Activated T-helper 1 cell treated with anti-CD3 and anti-CD28 coated beads, Interleukin-12 subunit alpha, Interleukin-12 subunit beta, Interleukin-2, Interleukin-4 antibody, amounts not matched to agents 30 ng/mL and 10 ng/mL and 1 ng/mL, durations not matched to agents 14 hours and 24 hours and 36 hours (primary cell): ENCODE data around the gene AGTPBP1. TPM values are rescaled to one million over a fixed set of nuclear protein-coding genes. Genes with fewer than 3 reads are reported as not detected.
"Not testable (repeated sequence)": the region's sequence is repeated elsewhere in the genome, so short reads cannot be mapped to it uniquely, and the experiment has no call there.

Experiments used
- DNase-seq: peaks from one replicate; pipeline ENCODE4 v3.0.0; 2021; ENCODE audit warnings: low spot score
- H3K27ac Mint-ChIP-seq: one replicate; pipeline ENCODE4 v1.8.0; 2021; ENCODE audit warnings: mild to moderate bottlenecking, mixed read lengths
- H3K27me3 Mint-ChIP-seq: one replicate; pipeline ENCODE4 v1.8.0; 2022; ENCODE audit warnings: mild to moderate bottlenecking, moderate library complexity, mixed read lengths; ENCODE audit not compliant: insufficient read depth
- H3K36me3 Mint-ChIP-seq: one replicate; pipeline ENCODE4 v1.8.0; 2021; ENCODE audit warnings: low read depth, mixed read lengths
- H3K4me1 Mint-ChIP-seq: one replicate; pipeline ENCODE4 v1.8.0; 2021; ENCODE audit warnings: low read depth, mixed read lengths
- H3K4me3 Mint-ChIP-seq: one replicate; pipeline ENCODE4 v1.8.0; 2021; ENCODE audit warnings: mild to moderate bottlenecking, moderate library complexity, mixed read lengths
- H3K9me3 Mint-ChIP-seq: one replicate; pipeline ENCODE4 v1.8.0; 2021; ENCODE audit warnings: mixed read lengths
- intact Hi-C: fragments of 100-400 bp; cut with micrococcal nuclease; formaldehyde crosslinking; loops from one replicate; pipeline ENCODE4 v1.15.1; 2024
- total RNA-seq: library from RNA; stranded (reverse); gene quantifications from 2 replicates; pipeline ENCODE4 v1.2.3, GENCODE V29; 2022

AGTPBP1 gene
- 23.5 and 26.2 TPM in 2 replicates for total RNA-seq

DNA sequence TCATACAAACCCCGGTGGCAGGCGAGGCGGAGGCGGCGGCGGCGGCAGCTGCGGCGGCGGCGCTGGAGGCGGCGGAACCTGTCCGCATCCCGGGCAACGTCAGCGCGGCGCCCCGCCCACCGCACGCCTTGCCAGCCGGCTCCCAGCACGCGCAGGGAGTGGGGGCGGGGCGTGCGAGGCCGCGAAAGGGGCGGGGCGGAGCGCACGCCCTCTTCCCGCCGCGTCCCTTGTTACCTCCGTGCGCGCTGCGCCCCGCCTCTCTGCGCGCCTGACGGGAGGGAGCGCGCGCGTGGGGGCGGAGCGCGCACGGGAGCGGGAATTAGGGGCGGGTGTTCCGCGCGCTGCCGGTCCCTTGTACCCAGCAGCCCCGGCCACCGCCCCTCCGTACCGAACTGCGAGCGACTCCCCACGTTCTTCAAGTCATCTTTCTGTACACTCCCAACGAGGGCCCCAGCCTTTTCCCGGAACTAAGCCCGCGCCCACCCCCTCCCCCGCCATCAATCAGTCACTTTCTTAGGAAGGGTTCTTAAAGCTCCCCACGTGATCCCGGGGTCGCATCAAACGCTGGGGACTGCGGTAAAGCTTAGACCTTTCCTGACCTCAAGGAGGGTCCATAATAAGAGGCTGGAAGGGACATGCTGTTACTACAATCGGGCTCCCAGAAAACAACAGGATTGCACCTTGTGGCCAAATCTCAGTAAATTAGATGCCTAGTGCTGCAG lies at the start of gene AGTPBP1:
Gene AGTPBP1, minus strand, starts transcription at position 80 of the 722 bp plus-strand sequence. CDS start 29,421 bp downstream, outside the sequence.
- H3K9me3 Mint-ChIP-seq, result no peaks in the 10 kb centered on the region
- peak; percentile 94 for DNase-seq
- peaks cover 7% of the 10 kb centered on the region for H3K27me3 Mint-ChIP-seq
- intact Hi-C loops, result loop anchor here (1.0 to 5.0 kb wide), 10 partner anchors 15 to 1821 kb away; partner anchors contain the start of genes GAS1, HNRNPK, KIF27 and NAA35
- peak within 1 kb of the TSS; percentile 98 for H3K4me3 Mint-ChIP-seq
- peaks cover 3% of the 10 kb centered on the region for H3K36me3 Mint-ChIP-seq
- H3K4me1 Mint-ChIP-seq, result peaks cover 37% of the 10 kb centered on the region
- H3K27ac Mint-ChIP-seq, result peak within 1 kb of the TSS; percentile 95

- not testable (repeated sequence) for H3K36me3 Mint-ChIP-seq, DNase-seq, H3K4me3 Mint-ChIP-seq, H3K9me3 Mint-ChIP-seq, H3K27ac Mint-ChIP-seq, H3K27me3 Mint-ChIP-seq, H3K4me1 Mint-ChIP-seq
- intact Hi-C loops, result loop anchor here (1.0 to 10.0 kb wide), 2 partner anchors 88 to 1391 kb away; no protein-coding TSS in a partner anchor
Measured at GRCh38 chr9:85786116-85786515, 44.4 kb upstream of the AGTPBP1 start.

- H3K4me1 Mint-ChIP-seq, H3K4me3 Mint-ChIP-seq, H3K9me3 Mint-ChIP-seq, H3K36me3 Mint-ChIP-seq, H3K27ac Mint-ChIP-seq, H3K27me3 Mint-ChIP-seq, DNase-seq, intact Hi-C loops: not testable (repeated sequence)
Measured at GRCh38 chr9:85773844-85774243, 32.1 kb upstream of the AGTPBP1 start.

- H3K27me3 Mint-ChIP-seq, DNase-seq, H3K27ac Mint-ChIP-seq, intact Hi-C loops, H3K4me3 Mint-ChIP-seq, H3K4me1 Mint-ChIP-seq, H3K9me3 Mint-ChIP-seq, H3K36me3 Mint-ChIP-seq: not testable (repeated sequence)
Measured at GRCh38 chr9:85761802-85762201, 20.0 kb upstream of the AGTPBP1 start.

GRCh38 chr9:85757716-85758115 lies 16.0 kb upstream of the AGTPBP1 start:
- H3K4me3 Mint-ChIP-seq, intact Hi-C loops, H3K4me1 Mint-ChIP-seq, H3K36me3 Mint-ChIP-seq, H3K27ac Mint-ChIP-seq, DNase-seq, H3K9me3 Mint-ChIP-seq, H3K27me3 Mint-ChIP-seq: not testable (repeated sequence)

GRCh38 chr9:85756216-85756615 lies 14.5 kb upstream of the AGTPBP1 start:
- intact Hi-C loops, H3K4me3 Mint-ChIP-seq, H3K9me3 Mint-ChIP-seq, DNase-seq, H3K4me1 Mint-ChIP-seq, H3K27ac Mint-ChIP-seq, H3K36me3 Mint-ChIP-seq, H3K27me3 Mint-ChIP-seq: not testable (repeated sequence)

DNA sequence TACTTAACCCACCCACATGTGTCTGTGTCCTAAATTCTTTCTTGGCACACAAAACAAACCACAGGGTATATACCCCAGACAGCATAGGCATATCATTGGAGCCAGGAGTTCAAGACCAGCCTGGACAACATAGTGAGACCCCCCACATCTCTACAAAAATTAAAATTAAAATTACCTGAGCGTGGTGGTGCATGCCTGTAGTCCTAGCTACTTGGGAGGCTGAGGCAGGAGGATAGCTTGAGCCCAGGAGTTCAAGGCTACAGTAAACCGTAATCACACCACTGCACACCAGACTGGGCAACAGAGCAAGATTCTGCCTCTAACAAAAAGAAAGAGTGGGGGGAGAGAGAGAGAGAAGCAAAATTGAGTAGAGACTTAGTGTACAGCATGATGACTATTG lies 4.6 kb upstream of the AGTPBP1 start:
- intact Hi-C loops, result no loop called here
- Mint-ChIP-seq H3K4me3 (no peak overlapping the region), H3K27ac (no peak overlapping the region), H3K27me3 (peaks cover 7% of the 10 kb centered on the region), H3K4me1 (peaks cover 15% of the 10 kb centered on the region), H3K36me3 (no peaks in the 10 kb centered on the region), H3K9me3 (no peaks in the 10 kb centered on the region)
- no peak for DNase-seq

DNA sequence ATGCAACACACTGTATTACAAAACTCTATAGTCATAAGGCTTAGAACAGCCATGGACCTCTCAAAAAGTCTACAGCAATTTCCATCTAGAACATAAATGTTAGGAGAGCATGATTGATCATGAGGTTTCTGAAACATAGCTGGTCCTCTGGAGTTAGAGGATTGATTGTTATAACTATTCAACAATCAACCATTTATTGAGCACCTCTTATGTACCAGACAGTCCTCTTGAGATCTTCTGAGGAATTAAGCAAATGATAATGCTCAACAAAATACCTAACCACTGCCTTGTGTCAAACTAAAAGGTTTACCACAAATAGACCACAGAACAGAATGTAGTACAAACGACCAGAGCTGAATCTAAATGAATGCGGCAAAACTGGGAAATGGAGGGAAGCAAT lies 3.4 kb upstream of the AGTPBP1 start:
- H3K27ac Mint-ChIP-seq, result no peak overlapping the region
- intact Hi-C loops, result no loop called here
- H3K9me3 Mint-ChIP-seq, result no peaks in the 10 kb centered on the region
- no peak overlapping the region for H3K4me3 Mint-ChIP-seq
- H3K36me3 Mint-ChIP-seq, result peaks cover 3% of the 10 kb centered on the region
- peaks cover 24% of the 10 kb centered on the region for H3K4me1 Mint-ChIP-seq
- peaks cover 7% of the 10 kb centered on the region for H3K27me3 Mint-ChIP-seq
- no peak for DNase-seq

DNA sequence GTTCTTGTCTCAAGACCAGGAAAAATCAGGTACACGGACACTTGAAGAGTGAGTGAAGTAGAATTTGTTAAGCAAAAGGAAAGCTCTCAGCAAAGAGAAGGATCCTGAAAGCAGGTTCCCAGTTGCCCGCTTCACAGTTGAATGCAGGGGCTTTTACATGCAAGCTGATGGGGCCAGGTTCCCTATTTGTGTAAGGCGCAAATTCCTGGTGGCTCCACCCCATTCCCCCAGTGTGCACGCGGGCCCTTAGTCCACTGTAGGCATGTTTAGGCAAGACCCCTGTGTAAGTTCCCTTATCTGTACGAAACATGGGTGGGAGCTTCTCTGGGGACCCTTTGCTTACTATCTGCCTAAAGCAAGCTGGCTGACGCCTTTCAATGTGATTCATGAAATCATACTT lies 2.7 kb upstream of the AGTPBP1 start:
- intact Hi-C loops, result loop anchor here (5.0 kb wide), 1 partner anchor 1203 kb away; the partner anchor contains the start of gene GAS1
- H3K27me3 Mint-ChIP-seq, result peaks cover 7% of the 10 kb centered on the region
- peaks cover 26% of the 10 kb centered on the region for H3K4me1 Mint-ChIP-seq
- no peak overlapping the region for H3K27ac Mint-ChIP-seq
- no peak for DNase-seq
- H3K9me3 Mint-ChIP-seq, result no peaks in the 10 kb centered on the region
- no peak overlapping the region for H3K4me3 Mint-ChIP-seq
- H3K36me3 Mint-ChIP-seq, result peaks cover 3% of the 10 kb centered on the region

DNA sequence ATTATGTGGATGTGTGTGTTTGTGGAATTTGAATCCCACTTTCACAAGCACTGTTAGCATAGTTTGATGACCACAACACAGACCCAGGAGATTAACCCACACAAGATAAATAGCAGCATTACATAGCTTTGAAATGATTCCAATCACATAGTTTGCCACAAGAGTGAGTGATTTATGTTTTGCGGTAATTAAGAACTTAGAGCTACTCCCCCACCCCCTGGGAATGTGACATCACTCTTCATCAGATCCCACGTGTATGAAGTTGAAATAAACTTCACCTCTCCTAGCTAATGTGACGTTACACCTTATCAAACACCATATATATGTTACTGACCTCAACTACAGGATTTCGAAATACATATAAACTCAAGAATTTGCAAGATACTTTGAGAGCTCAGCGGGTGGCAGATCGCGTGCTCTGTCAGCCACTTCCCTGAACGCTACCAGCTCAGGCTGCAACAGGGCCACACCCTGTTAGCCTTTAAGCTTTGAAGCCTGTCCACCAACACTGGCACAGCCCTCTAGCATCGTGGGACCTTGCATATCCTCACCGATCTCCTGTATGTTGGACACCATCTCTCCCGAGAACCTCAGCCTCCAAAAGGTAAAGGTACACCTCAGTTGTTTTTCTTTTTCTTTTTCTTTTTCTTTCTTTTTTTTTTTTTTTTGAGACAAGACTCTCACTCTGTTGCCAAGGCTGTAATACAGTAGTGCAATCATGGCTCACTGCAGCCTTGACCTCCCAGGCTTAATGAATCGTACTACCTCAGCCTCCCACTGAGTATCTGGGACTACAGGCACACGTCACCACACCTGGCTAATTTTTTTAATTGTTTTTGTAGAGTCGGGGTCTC lies 1.7 kb upstream of the AGTPBP1 start:
- Mint-ChIP-seq H3K4me1 (peaks cover 29% of the 10 kb centered on the region), H3K9me3 (no peaks in the 10 kb centered on the region), H3K27ac (peak overlapping the region; percentile 67), H3K27me3 (peaks cover 7% of the 10 kb centered on the region), H3K36me3 (peaks cover 3% of the 10 kb centered on the region), H3K4me3 (peak overlapping the region; percentile 66)
- no peak for DNase-seq
- intact Hi-C loops, result loop anchor here (2.0 to 5.0 kb wide), 3 partner anchors 61 to 1204 kb away; partner anchors contain the start of gene GAS1

DNA sequence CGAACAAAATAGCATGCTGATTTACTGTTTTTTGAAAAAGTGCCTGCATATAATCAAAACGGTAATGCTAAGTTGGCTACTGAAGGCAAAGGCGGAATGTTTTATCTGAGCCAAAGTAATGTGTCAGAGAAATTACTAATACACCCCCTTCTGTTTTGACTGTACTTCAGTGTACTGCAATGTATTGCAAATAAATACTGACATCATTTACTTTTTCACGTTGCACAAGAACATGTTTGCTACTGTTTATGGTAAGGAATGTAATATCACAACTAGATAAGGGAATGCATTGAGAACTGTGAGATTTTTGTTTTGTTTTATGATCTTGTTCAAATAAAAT lies 813 bp upstream of the AGTPBP1 start:
- DNase-seq, result no peak
- Mint-ChIP-seq H3K36me3 (peaks cover 3% of the 10 kb centered on the region), H3K9me3 (no peaks in the 10 kb centered on the region), H3K4me1 (peaks cover 34% of the 10 kb centered on the region), H3K27ac (peak overlapping the region; percentile 89), H3K27me3 (peaks cover 7% of the 10 kb centered on the region), H3K4me3 (peak overlapping the region; percentile 90)
- intact Hi-C loops, result loop anchor here (1.0 to 5.0 kb wide), 8 partner anchors 44 to 1821 kb away; partner anchors contain the start of genes GAS1, HNRNPK, KIF27 and NAA35

GRCh38 chr9:85741095-85741874 lies 469 bp downstream of the AGTPBP1 start:
- H3K9me3 Mint-ChIP-seq, result no peaks in the 10 kb centered on the region
- peaks cover 7% of the 10 kb centered on the region for H3K27me3 Mint-ChIP-seq
- peak overlapping the region; percentile 98 for H3K4me3 Mint-ChIP-seq
- H3K36me3 Mint-ChIP-seq, result peaks cover 3% of the 10 kb centered on the region
- intact Hi-C loops, result loop anchor here (1.0 to 5.0 kb wide), 3 partner anchors 14 to 1206 kb away; partner anchors contain the start of genes GAS1 and TUT7
- peaks cover 37% of the 10 kb centered on the region for H3K4me1 Mint-ChIP-seq
- peak; percentile 55 for DNase-seq
- H3K27ac Mint-ChIP-seq, result peak overlapping the region; percentile 95
